Measurements from ENCODE around the gene SUGP1.

GRCh38 chr19:19226204-19226603, 94.1 kb downstream of the SUGP1 start:
- no peak for TF ChIP-seq CTCF (IDR thresholded peaks at IDR 0.05 in 8 of 11, conservative IDR thresholded peaks at IDR 0.05 in 3 of 11)
- no peak for TF ChIP-seq POLR2A (IDR thresholded peaks at IDR 0.05)
